Osteoblast (primary cell): ENCODE measurements around the gene TSPOAP1. TPM values are rescaled to one million over a fixed set of nuclear protein-coding genes. Genes with fewer than 3 reads are reported as not detected.
A peak's percentile ranks its signal among the peaks of the same experiment; 100 is the strongest.

Experiments used
- DNase-seq: peaks from one replicate; pipeline ENCODE4 v3.0.0; 2011; ENCODE audit warnings: low spot score, mixed read lengths; ENCODE audit not compliant: insufficient read length; ENCODE audit errors: missing footprints
- H2AFZ ChIP-seq: 2 replicates; pipeline ENCODE4 v1.6.0; 2011; ENCODE audit warnings: mild to moderate bottlenecking, low read length
- H3K27ac ChIP-seq: 2 replicates; pipeline ENCODE4 v1.5.1; 2011; ENCODE audit warnings: mild to moderate bottlenecking, low read depth, low read length, moderate library complexity
- H3K27me3 ChIP-seq: 2 replicates; pipeline ENCODE4 v1.6.0; 2012; ENCODE audit warnings: mild to moderate bottlenecking, control low read depth, inconsistent platforms, low read length, moderate library complexity; ENCODE audit not compliant: insufficient read depth
- H3K36me3 ChIP-seq: 2 replicates; pipeline ENCODE4 v1.5.1; 2011; ENCODE audit warnings: mild to moderate bottlenecking, low read length, control low read depth, moderate library complexity; ENCODE audit not compliant: insufficient read depth
- H3K4me1 ChIP-seq: 2 replicates; pipeline ENCODE4 v1.5.1; 2011; ENCODE audit warnings: mild to moderate bottlenecking, low read length, control low read depth, moderate library complexity; ENCODE audit not compliant: insufficient read depth
- H3K4me2 ChIP-seq: 2 replicates; pipeline ENCODE4 v1.6.0; 2011; ENCODE audit warnings: mild to moderate bottlenecking, low read length; ENCODE audit not compliant: insufficient read depth
- H3K4me3 ChIP-seq: fragments of 200-600 bp; sonication (generic); 3 replicates; pipeline ENCODE4 v1.5.1; 2012; ENCODE audit warnings: mild to moderate bottlenecking, low read length, inconsistent platforms; ENCODE audit not compliant: insufficient read depth
- H3K79me2 ChIP-seq: 2 replicates; pipeline ENCODE4 v1.6.0; 2012; ENCODE audit warnings: mild to moderate bottlenecking, low read length, control low read depth, inconsistent platforms; ENCODE audit not compliant: insufficient read depth
- H3K9me3 ChIP-seq: 2 replicates; pipeline ENCODE4 v1.5.1; 2011; ENCODE audit warnings: low read depth, low read length, control low read depth
- H4K20me1 ChIP-seq: 2 replicates; pipeline ENCODE4 v1.6.0; 2012; ENCODE audit warnings: mild to moderate bottlenecking, low read length, control low read depth; ENCODE audit not compliant: insufficient read depth
- CTCF ChIP-seq: IDR thresholded peaks from 2 replicates; pipeline ENCODE4 v1.5.1; 2011; ENCODE audit warnings: mild to moderate bottlenecking, low read depth, low read length, moderate library complexity; ENCODE audit errors: extremely low read depth
- total RNA-seq: library from RNA; depleted of rRNA; stranded (reverse); fragments of >200 nt; gene quantifications from 2 replicates; pipeline ENCODE4 v1.2.3, GENCODE V29; 2012

The TSPOAP1 gene
- total RNA-seq, 1 donor = 4.3 TPM

- Histone ChIP-seq H3K4me1 (no peaks in the 10 kb centered on the region), H3K4me2 (no peak overlapping the region), H3K4me3 (no peak overlapping the region), H3K9me3 (no peaks in the 10 kb centered on the region), H4K20me1 (no peaks in the 10 kb centered on the region), H2AFZ (no peak overlapping the region), H3K27ac (no peak overlapping the region), H3K27me3 (peaks cover 6% of the 10 kb centered on the region), H3K36me3 (no peaks in the 10 kb centered on the region), H3K79me2 (no peaks in the 10 kb centered on the region)
- TF ChIP-seq CTCF = no peak
- DNase-seq = peak; percentile 74
Measured at GRCh38 chr17:58319173-58320162, 9.1 kb downstream of the TSPOAP1 start.

- H3K79me2 ChIP-seq = no peaks in the 10 kb centered on the region
- TF ChIP-seq CTCF = no peak
- H3K9me3 ChIP-seq = no peaks in the 10 kb centered on the region
- no peak overlapping the region for H2AFZ ChIP-seq
- H3K4me1 ChIP-seq = no peaks in the 10 kb centered on the region
- DNase-seq = peak; percentile 57
- no peaks in the 10 kb centered on the region for H4K20me1 ChIP-seq
- H3K4me3 ChIP-seq = no peak overlapping the region
- H3K27me3 ChIP-seq = peaks cover 2% of the 10 kb centered on the region
- no peak overlapping the region for H3K4me2 ChIP-seq
- no peaks in the 10 kb centered on the region for H3K36me3 ChIP-seq
- no peak overlapping the region for H3K27ac ChIP-seq
Measured at GRCh38 chr17:58318627-58319172, 9.9 kb downstream of the TSPOAP1 start.

- no peak overlapping the region for H2AFZ ChIP-seq
- TF ChIP-seq CTCF = no peak
Measured at GRCh38 chr17:58318065-58318481, 10.5 kb downstream of the TSPOAP1 start.

More at GRCh38 chr17:58318065-58318481, 10.5 kb downstream of the TSPOAP1 start:
- H3K4me1 ChIP-seq = no peaks in the 10 kb centered on the region
- H3K27me3 ChIP-seq = no peaks in the 10 kb centered on the region
- H3K9me3 ChIP-seq = no peaks in the 10 kb centered on the region
- DNase-seq = peak; percentile 74
- H3K4me3 ChIP-seq = no peak overlapping the region
- H3K27ac ChIP-seq = no peak overlapping the region
- no peaks in the 10 kb centered on the region for H3K79me2 ChIP-seq
- no peak overlapping the region for H3K4me2 ChIP-seq
- no peaks in the 10 kb centered on the region for H3K36me3 ChIP-seq
- H4K20me1 ChIP-seq = no peaks in the 10 kb centered on the region
